ENCODE measurements around the gene CRLF2.
"Not testable (repeated sequence)": the region's sequence is repeated elsewhere in the genome, so short reads cannot be mapped to it uniquely, and the experiment has no call there.

CRLF2 gene

GRCh38 chrX:1215123-1215823 lies 2.8 kb upstream of the CRLF2 start:
- DNase-seq (ENCODE audit: low read depth), result no peak

DNA sequence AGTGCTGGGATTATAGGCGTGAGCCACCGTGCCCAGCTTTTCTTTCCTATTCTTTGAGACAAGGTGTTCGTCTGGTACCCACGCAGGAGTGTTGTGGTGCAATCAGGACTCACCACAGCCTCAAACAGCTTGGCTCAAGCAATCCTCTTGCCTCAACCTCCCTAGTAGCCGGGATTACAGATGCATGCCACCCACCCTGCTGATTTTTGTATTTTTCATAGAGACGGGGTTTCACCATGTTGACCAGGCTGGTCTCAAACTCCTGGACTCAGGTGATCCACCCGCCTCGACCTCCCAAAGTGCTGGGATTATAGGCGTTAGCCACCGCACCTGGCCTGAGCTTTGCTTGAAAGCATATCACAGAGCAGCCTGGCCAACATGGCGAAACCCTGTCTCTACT lies 1.5 kb upstream of the CRLF2 start:
- no peak for DNase-seq (ENCODE audit: low read depth)

DNA sequence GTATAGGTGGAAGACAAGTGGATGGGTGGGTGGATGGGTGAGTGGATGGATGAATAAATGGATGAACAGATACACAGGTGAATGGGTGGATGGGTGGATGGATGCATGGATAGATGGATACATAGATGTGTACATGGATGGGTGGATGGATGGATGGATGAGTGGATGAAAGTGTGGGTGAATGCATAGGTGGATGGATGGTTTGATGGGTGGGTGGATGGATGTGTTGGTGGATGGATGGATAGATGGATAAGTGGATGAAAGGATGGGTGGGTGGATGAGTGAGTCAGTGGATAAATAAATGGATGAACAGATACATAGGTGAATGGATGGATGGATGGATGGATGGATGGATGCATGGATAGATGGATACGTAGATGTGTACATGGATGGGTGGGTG lies 1.6 kb downstream of the CRLF2 start:
- DNase-seq (ENCODE audit: low read depth), result no peak

DNA sequence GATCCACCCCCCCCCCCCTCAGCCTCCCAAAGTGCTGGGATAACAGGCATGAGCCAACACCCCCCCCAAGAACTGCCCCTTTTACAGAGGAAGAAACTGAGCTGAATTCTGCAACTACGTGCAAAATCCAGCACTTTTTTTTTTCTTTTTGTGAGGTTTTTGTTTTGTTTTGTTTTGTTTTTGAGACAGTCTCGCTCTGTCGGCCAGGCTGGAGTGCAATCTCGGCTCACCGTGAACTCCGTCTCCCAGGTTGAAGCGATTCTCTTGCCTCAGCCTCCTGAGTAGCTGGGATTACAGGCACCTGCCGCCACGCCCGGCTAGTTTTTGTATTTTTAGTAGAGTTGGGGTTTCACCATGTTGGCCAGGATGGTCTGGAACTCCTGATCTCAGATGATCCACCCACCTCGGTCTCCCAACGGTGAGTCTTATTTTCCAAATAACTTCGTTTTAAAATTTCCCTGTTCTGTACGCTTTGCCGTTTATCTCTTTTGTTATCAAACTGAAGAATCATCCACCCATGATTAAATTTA lies 4.9 kb downstream of the CRLF2 start:
- no peak for DNase-seq (ENCODE audit: low read depth)

DNA sequence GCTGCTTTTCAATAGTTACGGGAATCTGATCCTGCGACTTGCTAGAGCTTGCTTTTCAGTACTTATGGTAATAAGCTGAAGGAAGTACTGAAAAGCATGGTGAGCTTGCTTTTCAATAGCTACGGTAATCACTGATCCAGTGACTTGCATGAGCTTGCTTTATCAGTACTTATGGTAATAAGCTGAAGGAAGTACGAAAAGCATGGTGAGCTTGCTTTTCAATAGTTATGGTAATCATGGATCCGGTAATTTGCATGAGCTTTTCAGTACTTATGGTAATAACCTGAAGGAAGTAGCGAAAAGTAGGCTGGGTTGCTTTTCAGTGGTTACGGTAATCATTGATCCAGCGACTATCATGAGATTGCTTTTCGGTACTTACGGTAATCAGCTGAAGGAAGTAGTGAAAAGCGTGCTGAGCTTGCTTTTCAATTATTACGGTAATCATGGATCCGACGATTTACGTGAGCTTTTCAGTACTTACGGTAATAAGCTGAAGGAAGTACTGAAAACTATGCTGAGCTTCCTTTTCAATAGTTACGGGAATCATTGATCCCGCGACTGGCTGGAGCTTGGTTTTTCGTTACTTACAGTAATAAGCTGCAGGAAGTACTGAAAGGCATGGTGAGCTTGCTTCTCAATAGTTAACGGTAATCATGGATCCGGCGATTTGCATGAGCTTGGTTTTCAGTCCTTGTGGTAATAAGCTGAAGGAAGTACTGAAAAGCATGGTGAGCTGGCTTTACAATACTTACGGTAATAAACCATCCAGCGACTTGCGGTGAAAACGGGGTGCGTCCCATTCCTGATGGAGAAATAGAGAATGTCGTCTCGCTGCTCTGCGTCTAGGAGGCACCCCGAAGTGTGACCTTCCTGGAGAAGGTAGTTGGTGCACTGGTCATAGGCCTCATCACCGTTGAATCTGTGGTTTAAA lies 6.5 kb downstream of the CRLF2 start:
- DNase-seq (ENCODE audit: low read depth), result peak; percentile 14

DNA sequence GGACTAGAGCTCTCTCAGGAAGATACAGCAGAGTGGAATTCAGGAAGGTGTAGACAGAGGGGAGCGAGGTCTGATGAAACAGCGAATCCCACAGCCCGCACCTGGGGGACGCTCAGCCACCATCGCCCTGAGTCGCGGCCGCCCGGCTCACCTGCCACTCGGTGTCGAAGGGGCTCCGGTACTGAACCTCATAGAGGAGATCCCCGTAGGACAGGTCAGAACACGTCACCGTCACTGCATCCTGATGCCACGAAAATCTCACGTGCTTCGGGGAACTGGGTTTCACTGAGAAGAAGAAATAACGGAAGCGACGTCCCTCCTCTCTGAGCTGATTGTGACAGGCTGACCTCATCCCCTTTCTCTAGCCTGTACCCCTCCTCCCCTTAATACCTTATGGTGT lies 10.2 kb downstream of the CRLF2 start:
- DNase-seq (ENCODE audit: low read depth), result no peak

GRCh38 chrX:1196436-1196835 lies 16.0 kb downstream of the CRLF2 start:
- no peak for DNase-seq (ENCODE audit: low read depth)

- DNase-seq (ENCODE audit: low read depth), result not testable (repeated sequence)
These were observed 20.3 kb downstream of the CRLF2 start for GRCh38 chrX:1192196-1192595.

DNA sequence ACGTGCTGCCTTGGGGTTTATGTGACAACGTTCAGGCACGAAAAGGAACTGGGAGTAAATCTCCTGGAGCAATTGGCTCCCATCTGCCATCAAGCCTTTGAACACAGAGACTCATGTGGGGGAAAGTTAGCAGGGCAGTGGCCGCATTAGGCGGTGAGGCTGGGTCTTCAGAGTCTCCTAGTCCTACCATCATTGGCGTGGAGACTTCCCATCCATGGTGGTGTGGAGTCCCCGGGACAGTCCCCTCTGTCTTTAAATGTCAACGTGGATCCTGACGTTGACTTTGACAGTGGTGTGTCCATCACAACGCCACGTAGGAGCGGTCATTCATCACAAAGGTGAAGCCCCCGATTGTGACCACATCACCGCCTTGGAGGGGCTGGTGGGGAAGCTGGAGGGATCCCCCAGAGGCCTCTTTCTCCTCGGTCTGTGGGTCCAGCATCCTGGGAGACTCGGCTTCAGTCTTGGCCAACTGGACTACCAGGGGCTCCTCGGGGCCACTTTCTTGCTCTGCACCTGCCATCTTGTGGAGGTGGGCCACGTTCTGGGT lies 21.8 kb downstream of the CRLF2 start:
- no peak for DNase-seq (ENCODE audit: low read depth)

DNA sequence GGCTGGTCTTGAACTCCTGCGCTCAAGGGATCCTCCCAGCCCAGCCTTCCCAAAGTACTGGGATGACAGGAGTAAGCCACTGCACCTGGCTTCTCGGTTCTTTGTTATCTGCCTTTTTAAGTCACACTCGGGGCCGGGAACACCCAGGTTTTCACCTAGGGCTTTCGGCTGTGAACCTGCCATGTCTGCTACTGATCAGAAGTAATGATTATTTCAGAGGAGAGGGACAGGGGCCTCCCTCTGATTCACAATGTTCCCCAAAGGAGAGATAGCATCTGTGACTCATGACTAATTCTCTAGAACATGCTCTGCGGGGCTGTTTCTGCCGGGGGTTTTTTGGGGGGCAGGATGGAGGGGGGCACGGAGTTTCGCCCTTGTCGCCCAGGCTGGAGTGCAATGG lies 26.9 kb downstream of the CRLF2 start:
- no peak for DNase-seq (ENCODE audit: low read depth)

DNA sequence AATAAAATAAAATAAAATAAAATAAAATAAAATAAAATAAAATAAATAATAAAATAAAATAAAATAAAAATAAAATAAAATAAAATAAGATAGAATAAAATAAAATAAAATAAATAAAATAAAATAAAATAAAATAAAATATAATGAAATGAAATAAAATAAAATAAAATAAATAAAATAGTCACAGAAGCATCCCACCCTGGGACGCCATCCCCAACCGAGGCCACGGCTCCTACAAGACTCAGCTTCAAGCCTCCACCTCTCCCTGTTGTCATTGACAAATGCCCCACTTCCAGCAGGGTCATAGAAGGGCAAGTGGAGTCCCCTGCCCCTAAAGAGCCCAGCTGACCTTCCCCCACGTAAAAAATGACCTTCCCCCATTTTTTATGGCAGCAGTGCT lies 30.2 kb downstream of the CRLF2 start:
- DNase-seq (ENCODE audit: low read depth), result no peak

GRCh38 chrX:1181661-1182060 lies 30.8 kb downstream of the CRLF2 start:
- DNase-seq (ENCODE audit: low read depth), result not testable (repeated sequence)

GRCh38 chrX:1181170-1181569 lies 31.3 kb downstream of the CRLF2 start:
- no peak for DNase-seq (ENCODE audit: low read depth)

DNA sequence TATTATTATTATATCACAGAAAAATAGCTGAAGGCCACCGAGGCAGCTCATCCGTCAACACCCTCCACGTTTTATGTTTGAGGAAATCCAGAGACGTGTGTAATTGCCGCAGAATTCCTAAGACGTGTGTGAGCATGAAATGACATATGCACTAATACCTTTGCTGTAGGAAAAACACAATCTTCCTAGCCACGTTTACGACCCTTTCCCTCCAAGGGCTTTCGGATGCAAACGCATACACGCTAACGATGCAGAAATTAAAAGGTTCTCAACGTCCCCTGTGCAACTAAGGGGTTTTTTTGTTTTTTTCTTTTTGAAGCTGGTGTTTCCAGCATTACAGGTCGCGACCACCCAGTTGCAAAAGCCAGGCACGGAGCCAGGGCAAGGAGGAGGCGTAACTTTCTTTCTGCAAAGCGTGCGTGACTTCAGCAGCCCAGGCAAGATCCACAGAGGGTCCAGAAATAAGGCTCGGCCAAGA lies 33.8 kb downstream of the CRLF2 start:
- no peak for DNase-seq (ENCODE audit: low read depth)

DNA sequence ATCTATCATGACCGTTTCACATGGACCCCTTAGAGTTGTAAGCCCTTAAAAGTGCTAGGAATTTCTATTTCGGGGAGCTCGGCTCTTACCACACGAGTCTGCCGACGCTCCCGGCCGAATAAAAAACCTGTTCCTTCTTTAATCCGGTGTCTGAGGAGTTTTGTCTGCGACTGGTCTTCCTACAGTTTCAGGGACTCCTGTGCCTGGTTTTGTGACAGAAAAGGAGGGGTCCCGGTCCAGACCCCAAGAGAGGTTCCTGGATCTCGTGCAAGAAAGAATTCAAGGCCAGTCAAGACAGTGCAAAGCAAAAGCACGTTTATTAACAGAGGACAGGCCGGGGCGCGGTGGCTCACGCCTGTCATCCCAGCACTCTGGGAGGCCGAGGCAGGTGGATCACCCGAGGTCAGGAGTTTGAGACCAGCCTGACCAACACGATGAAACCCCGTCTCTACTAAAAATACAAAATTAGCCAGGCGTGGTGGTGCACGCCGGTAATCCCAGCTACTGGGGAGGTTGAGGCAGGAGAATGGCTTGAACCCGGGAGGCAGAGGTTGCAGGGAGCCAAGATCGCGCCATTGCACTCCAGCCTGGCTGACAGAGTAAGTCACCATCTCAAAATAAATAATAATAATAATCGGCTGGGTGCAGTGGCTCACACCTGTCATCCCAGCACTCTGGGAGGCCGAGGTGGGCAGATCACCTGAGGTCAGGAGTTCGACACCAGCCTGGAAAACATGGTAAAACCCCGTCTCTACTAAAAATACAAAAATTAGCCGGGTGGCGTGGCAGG lies 35.7 kb downstream of the CRLF2 start:
- not testable (repeated sequence) for DNase-seq (ENCODE audit: low read depth)

DNA sequence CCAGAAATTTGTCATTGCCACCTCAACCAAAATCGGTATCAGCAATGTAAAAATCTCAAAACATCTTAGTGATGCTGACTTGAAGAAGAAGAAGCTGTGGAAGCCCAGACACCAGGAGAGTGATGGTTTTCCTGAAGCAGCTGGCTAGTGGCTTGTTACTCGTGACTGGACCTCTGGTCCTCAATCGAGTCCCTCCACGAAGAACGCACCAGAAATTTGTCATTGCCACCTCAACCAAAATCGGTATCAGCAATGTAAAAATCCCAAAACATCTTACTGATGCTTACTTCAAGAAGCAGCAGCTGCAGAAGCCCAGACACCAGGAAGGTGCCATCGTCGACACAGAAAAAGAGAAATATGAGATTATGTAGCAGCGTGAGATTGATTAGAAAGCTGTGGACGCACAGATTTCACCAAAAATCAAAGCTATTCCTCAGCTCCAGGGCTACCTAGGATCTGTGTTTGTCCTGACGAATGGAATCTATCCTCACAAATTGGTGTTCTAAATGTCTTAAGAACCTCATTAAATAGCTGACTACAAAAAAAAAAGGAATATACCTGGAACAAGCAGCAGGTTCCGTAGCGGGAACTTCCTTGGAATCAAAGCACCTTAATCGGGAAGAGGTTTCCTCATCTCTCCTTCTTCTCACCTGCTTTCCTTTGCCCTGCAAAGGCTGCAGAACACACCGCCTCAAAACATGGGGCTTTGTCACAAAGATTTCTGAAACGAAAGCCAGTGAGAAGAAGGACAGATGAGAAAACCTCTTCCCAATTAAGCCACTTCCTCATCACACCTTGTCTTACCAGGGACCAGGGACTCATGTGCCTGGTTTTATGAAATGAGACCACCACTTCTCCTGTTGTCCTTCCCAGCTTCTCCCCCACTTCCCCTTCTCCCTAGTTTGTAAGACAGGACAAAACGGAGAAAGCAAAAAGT lies 37.6 kb downstream of the CRLF2 start:
- not testable (repeated sequence) for DNase-seq (ENCODE audit: low read depth)

GRCh38 chrX:1173435-1173834 lies 39.0 kb downstream of the CRLF2 start:
- not testable (repeated sequence) for DNase-seq (ENCODE audit: low read depth)

- no peak for DNase-seq (ENCODE audit: low read depth)
These were observed 40.0 kb downstream of the CRLF2 start for GRCh38 chrX:1172496-1172895.

DNA sequence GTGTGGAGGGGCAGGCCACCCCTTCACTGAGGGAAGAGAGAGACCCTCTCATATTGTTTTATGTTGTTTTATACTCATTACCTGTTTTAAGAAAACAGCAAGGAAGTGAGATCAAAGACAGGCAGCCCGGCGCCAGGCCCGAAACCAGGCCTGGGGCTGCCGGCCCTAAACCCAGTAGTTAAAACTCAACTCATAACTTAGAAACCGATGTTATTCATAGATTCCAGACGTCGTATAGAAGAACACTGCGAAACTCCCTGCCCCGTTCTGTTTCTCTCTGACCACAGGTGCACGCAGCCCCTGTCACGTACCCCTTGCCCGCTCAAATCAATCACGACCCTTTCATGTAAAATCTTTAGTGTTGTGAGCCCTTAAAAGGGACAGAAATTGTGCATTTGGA lies 40.5 kb downstream of the CRLF2 start:
- not testable (repeated sequence) for DNase-seq (ENCODE audit: low read depth)

DNA sequence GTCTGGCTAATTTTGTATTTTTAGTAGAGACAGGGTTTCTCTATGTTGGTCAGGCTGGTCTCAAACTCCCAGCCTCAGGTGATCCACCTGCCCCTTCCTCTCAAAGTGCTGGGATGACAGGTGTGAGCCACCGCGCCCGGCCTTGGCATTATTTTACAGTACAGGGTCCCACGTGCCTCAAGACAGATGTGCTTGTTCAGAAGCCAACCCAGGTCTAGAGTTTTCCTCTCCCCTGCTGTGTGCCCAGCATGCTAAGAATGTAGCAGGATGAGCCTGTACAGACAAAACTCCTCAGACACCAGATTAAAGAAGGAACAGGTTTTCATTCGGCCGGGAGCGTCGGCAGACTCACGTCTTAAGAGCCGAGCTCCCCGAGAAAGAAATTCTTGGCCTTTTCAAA lies 42.2 kb downstream of the CRLF2 start:
- DNase-seq (ENCODE audit: low read depth), result no peak

- DNase-seq (ENCODE audit: low read depth), result no peak
These were observed 43.3 kb downstream of the CRLF2 start for GRCh38 chrX:1169189-1169588.

Data from activated T-cell treated with anti-CD3 and anti-CD28 coated beads for 48 hours (primary cell).